OCI-LY3 (cell line): ENCODE data around the gene TYMP.

Experiments used
- EZH2phosphoT487 ChIP-seq: fragments of 200-600 bp; shearing (Covaris generic); IDR thresholded peaks from 2 replicates; pipeline ENCODE4 v1.6.1; 2018; ENCODE audit warnings: antibody characterized with exemption, mixed run types, low read depth
- TF ChIP-seq, protein P1 (sequence below): fragments of 200-600, 300-600 bp; sonication (generic); IDR thresholded peaks from 2 replicates; pipeline ENCODE4 v1.5.1; 2014; ENCODE audit warnings: antibody characterized with exemption, low read length, low read depth

GRCh38 chr22:50577697-50577986, 47.8 kb upstream of the TYMP start:
- TF ChIP-seq, protein P1, sequence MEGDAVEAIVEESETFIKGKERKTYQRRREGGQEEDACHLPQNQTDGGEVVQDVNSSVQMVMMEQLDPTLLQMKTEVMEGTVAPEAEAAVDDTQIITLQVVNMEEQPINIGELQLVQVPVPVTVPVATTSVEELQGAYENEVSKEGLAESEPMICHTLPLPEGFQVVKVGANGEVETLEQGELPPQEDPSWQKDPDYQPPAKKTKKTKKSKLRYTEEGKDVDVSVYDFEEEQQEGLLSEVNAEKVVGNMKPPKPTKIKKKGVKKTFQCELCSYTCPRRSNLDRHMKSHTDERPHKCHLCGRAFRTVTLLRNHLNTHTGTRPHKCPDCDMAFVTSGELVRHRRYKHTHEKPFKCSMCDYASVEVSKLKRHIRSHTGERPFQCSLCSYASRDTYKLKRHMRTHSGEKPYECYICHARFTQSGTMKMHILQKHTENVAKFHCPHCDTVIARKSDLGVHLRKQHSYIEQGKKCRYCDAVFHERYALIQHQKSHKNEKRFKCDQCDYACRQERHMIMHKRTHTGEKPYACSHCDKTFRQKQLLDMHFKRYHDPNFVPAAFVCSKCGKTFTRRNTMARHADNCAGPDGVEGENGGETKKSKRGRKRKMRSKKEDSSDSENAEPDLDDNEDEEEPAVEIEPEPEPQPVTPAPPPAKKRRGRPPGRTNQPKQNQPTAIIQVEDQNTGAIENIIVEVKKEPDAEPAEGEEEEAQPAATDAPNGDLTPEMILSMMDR = no peak
- TF ChIP-seq EZH2phosphoT487 = no peak
